ENCODE data around the gene GNAI2.
A peak's percentile ranks its signal among the peaks of the same experiment; 100 is the strongest.
"Not testable (repeated sequence)": the region's sequence is repeated elsewhere in the genome, so short reads cannot be mapped to it uniquely, and the experiment has no call there.

The GNAI2 gene

DNA sequence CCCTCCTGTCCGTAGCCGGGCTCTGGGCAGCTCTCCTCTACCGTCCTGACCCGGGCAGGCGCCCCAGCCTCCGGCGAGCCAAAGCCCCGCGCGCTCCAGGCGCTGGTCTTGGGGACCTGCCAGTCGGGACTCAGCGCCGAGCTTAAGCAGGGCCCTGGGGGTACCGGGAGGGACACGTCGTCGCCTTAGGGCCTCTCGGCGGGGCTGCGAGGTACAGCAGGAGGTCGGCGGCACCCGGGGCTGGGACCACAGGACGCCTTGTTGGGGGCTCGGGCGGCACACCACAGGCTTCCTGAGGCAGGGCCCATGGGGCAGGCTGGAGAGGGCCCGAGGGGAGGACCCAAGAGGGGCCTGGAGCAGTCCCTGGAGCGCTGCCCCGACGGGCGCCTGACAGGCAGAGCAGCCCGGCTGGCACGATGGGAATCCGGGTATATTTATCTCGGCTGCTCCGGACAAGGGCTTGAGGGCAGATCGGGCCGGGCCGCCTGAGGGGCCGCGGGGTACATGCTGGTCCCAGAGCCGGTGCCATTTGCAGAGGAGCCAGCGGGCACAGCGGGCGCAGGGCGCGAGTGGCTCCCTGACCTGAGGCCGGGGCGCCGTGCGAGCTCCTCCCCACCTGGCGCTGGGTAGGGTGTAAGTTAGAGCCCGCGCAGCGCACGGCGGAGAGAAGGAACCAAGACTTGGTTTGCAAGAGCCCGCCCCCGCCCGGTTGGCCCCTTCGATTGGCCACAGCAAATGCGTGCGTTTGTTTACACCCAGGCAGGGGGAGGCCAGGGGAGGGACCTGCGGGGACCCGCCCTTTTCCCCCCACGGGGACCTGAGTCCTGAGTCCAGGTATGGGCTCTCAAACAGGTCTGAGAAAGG is 30.4 kb upstream of the GNAI2 start:
- DNase-seq: no peak

DNA sequence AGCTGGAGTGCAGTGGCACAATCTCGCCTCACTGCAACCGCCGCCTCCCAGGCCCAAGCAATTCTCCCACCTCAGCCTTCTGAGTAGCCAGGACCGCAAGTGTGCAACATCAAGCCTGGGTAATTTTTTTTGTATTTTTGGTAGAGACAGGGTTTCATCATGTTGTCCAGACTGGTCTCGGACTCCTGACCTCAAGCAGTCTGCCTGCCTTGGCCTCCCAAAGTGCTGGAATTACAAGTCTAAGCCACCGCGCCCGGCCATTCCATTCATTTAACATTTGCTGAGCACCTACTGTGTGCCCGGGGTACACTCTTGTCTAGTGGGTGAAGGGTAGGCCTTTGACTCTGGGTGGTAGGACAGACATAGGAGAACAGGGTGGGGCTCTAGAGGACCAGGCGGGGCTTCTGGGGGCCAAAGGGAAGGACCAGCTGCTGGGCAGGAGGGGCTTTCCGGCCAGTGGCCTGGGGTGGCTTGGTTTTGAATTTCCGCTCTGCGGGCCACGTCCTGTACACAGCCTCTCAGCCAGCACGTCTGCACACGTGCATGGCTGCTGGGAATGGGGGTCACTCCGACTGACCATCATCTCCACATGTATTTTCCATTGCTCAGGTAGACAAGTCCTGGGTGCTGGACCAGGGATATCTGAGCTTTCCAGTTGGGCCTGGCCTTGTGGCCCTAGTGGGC is 28.5 kb upstream of the GNAI2 start:
- DNase-seq: no peak

DNA sequence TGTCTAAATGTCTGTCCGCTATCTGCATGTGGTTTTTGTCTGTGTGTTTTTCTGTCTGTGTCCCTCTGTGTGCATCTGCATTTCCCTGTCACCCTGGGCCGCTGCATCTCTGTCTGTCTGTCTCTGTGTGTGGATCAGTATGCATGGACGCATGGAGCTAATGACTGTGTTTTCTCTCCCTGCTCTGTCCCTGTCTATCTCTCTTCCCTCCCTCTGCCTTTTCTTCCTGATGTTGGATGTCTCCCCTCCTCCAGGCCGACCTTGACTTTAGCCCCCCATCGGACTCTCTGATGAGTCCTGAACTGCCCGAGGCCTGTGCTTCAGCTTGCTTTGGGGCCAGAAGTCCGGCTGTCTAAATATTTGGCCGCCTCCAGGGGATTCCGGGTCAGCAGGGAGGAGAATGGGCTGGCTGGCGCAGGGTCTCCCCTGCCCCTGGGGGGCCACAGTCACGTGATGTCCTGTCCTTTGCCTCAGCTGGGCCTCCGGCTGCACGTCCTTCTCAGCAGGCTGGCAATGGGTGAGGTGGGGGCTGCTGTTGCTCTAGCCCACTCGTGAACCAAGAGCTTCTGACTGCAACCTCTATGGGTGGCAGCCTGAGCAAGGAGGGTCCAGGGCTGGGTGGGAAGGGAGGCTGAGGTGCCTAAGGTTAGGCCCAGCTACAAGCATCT is 27.2 kb upstream of the GNAI2 start:
- DNase-seq: no peak

DNA sequence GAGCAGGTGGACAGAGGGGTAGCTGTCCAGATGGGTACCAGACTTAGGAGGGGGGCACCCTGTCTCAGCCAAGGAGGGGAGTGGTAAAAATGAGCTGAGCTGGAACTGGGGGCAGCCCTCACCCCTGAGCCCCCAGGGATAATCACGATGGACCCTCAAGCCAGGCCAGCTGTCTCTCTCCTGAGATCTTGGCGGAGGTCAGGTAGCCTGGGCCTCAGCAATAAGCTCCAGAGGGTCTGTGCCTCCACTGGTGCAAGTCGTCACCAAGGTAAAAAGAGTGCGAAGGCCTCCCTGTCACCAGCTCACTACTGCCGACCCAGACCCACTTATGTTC is 25.9 kb upstream of the GNAI2 start:
- no peak for DNase-seq

DNA sequence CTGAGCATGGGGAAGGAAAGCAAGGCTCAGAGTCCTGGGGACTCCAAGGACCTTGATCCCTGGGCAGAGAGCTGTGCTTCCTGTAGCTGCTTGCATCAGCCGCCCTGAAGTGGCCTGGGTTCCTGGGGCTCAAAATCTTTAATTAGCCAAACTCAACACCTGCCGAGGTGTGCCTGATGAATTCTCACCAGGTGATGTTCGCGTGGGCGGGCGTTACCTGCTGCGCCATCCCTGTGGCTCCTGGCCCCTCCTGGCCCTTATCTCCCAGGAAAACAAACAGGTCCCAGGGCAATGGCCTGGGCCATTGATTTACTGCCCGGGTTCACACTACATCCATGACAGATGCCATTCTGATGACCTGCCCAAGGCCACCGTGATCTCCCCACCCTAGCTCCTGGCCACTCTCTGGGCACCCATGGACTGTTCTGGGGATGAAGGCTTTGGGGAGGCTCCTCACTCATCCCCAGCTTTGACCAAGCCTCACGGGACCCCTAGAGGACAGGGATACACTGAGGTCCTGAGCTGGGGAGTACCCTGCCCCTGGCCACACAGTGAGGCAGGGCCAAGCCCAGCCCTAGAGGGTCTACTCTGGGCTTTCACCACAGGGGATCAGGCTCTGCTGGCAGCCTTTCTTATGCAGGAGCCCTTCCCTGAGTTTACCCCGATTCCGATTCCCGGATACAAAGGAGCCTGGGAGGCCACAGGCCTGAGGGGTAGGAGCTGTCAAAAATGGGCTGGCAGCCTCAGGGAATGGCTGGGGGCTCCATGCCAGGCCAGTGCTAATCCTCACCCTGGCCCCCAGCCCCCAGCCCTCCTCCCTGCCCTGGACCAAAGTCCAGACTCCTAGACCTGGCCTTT is 25.3 kb upstream of the GNAI2 start:
- no peak for DNase-seq

DNA sequence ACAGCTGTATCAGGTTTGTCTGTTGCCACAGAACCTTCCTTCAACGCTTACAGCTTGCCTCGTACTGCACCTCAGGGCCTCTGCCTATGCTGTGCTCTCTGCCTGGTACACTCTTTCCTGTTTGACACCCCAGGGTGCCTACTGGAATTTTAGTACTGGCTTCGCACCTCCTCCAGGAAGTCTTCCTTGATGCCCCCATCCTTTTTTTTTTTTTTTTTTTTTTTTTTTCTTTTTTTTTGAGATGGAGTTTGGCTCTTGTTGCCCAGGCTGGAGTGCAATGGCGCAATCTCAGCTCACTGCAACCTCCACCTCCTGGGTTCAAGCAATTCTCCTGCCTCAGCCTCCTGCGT is 24.7 kb upstream of the GNAI2 start:
- not testable (repeated sequence) for DNase-seq

DNA sequence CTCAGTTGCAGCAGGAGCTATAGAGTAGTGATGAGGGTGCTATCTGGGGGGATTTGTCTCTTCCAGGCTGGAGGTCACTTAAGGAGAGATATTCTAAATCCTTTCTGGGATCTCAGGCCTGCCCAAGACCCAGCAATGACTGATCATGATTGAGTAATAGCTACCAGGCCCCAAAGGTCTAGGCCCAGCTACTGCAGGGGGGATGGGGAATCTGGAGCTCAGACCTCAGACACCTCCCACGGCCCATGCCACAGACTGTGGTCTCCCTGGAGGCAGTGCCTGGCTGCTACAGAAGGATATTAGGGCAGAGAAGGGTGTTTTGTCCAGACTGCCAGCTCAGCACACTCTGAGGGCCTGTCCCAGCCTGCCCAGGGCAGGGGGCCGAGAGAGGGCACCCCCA is 24.1 kb upstream of the GNAI2 start:
- DNase-seq: no peak

DNA sequence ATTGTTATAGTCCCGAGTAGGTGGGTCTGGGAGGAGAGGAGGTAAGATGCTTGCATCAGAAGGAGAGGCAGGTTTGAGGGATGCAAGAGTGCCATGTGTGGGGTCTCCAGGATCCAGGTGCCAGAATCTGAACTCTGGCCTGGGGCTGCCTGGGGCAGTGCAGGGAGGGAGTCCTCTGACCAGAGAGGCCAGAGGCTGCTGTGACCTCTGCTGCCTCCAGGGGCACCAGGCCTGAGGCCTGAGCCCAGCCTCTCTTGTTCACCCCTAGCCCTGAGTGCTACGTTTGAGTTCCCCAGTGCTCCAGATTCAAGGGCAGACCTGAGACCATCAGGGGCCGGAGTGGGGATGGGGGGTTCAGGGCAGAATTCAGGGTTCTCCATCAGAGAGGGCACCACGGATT is 23.5 kb upstream of the GNAI2 start:
- no peak for DNase-seq

DNA sequence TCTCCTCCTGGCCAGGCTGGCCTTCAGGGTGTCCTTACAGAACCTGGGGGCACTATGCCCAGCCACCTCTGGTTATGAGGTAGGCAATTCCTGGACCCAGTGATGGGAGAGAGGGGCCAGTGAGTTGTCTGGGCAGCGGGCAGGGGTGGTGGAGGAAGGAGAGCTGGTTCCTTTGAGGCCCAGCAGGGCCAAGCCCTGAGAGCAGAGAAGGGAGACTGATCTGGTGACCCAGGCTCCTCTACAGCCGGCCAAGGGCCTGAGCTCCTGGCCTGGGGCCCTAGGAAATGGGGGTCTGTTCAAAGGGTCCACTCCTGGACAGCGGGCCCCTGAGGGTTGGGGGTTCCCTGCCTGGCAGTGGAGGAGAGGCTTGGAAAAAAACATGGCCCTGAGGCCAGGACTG is 23.0 kb upstream of the GNAI2 start:
- no peak for DNase-seq

DNA sequence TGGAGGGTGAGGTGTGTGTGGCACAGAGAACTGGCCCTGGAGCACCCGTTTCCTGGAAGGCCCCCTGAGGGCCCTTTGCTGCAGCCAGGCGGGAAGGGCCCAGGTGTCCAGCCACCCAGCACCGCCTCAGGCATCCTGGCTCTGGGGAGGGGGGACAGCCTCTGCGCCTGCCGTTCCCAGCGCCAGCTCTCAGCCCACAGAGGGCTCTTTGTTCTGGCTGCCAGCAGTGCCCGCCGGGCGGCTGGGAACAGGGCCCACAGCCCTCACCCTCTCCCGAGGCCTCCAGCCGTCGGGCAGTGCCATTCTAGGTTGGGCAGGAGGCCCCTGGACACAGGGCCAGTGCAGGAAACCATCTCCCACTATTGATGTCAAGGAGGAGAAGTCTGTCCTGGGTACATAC is 22.6 kb upstream of the GNAI2 start:
- DNase-seq: no peak

DNA sequence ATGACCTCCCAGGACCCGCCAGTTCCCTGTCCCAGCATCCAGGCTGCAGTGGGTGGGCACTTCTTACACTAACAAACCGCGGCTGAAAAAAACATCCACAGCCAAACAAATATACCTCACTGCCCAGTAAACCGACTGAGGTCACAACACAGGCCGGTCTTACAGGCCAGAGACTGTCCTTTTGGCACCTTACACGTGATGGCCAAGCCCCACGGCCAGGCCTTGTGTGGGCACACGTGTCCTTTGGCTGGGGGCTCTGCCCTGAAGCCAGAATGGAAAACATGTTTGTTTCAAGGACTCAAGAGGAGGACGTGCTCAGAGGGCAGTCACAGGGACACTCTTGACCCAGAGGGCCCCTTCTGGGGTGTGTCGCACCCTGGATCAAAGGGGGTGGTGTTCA is 21.2 kb upstream of the GNAI2 start:
- no peak for DNase-seq

DNA sequence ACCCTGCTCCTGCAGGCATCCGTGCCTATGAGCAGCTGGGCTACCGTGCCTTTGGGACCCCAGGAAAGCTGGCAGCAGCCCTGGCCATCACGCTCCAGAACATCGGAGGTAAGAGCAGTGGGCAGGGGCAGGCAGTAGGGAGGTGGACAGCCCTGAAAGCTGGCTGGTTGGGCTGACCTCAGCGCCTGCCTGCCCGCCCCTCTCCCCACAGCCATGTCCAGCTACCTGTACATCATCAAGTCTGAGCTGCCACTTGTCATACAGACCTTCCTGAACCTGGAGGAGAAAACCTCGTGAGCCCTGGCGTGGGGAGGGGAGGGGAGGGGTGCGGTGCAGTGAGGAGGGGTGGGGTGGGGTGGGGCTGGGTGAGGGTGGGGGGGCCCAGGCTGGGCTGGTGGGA is 20.5 kb upstream of the GNAI2 start:
- no peak for DNase-seq

DNA sequence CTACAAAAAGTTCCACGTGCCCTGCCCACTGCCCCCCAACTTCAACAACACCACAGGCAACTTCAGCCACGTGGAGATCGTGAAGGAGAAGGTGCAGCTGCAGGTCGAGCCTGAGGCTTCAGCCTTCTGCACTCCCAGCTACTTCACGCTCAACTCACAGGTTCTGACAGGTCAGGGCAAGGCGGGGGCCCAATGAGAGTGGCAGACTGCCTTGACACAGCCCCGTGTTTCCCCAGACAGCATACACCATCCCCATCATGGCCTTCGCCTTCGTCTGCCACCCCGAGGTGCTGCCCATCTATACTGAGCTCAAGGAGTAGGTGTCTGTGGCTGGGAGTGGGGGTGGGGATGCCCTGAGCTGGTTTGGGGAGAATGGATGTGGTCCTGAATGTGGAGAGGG is 18.3 kb upstream of the GNAI2 start:
- DNase-seq: no peak

DNA sequence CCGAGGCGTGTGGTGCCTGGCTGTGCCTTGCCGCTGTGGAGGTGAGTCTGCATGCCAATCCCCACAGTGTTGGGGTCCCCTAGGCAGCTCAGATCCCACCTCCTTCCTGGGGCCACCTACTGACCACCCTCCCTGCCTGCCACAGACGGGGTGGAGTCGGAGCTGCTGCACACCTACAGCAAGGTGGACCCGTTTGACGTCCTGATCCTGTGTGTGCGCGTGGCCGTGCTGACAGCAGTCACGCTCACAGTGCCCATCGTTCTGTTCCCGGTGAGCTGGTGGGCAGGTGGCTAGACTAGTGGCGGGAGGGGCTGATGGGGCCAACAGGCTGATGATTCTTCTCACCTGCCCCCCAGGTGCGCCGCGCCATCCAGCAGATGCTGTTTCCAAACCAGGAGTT is 17.6 kb upstream of the GNAI2 start:
- DNase-seq: no peak

DNA sequence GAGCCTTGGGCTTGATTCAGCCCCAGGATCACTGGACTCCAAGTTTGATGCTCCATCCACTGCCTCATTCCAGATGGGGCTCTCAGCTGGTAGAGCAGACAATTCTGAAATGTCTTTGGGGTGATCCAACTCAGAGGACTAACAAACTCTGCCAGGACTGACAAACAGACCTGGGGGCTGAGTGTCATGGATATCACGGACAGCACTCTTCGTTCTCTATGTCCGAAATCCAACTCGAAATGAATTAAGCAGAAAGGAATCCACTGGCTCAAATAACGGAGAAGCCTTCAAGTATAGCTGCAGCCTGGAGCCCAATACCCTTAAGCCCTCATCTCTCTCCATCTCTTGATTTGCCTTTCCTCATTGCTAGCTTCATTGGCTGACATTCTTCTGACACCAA is 16.7 kb upstream of the GNAI2 start:
- no peak for DNase-seq

DNA sequence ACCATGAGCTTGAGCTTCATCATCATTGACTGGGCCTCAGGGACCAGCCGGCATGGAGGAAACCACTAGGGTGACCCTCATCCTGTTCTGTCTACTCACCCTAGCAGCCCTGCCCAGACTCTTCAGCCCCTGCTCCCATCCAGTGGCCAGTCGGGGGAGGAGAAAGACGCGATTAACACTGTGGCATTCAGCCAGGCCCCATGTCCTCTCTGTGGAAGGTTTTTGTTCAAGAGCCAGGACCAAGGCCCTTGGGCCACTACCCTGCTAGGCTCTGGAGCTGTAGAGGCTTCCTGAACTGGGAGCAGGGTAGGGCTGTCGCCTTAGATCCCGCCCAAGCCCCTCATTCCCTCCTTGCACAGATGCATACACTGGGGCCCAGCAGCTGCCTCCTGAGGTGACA is 15.9 kb upstream of the GNAI2 start:
- DNase-seq: no peak

DNA sequence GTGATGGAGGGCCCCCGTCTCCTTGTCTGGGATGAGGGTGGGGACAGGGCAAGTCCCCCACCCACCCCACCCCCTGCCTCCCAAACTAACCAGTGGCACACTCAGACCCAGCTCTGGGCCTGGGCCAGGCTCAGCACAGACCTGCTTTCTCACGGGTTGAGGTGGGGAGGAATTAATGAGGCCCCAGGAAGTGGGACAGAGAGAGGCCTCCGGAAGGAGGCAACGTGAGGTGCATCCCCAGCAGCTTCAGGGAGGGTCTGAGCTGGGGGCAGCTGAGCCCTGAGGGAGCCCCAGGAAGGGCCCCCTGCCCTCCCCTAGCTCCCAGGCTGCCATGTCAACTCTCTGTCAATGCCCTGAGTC is 15.0 kb upstream of the GNAI2 start:
- DNase-seq: no peak

DNA sequence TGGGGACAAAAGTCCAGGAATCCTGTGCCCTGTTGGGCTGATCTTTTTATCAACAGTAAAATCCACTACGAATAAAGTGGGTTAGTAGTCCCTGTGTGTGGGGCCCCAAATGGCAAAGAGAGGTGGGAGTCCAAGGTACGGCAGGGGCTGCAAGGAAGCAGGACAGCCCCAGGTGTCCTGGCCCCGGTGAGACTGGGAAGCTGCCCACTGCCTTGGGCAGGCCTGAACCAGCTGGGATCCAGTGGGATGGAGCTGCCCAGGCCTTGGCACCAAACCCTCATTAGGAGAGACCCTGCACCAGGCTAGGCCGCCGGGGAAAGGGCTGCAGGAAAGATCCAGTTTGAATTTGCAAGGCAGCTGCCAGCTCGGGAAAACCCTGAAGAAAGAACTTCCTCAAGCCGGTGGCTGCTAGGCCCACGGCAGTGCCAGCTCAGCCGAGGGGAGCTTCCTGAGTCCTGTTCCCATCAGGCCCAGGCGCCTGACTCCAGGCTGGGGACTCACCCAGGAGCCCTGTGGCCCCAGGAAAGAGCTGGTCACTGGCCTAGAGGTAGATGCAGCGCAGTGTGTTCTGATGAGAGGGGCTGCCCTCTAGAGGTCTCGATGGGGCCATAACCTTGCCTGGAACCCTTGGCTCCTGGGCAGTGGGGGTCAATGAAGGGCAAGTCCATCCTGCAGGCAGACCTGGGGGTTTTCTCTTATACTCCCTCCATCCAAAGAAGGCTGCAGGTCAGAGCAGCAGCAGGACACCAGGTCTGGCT is 14.4 kb upstream of the GNAI2 start:
- no peak for DNase-seq

DNA sequence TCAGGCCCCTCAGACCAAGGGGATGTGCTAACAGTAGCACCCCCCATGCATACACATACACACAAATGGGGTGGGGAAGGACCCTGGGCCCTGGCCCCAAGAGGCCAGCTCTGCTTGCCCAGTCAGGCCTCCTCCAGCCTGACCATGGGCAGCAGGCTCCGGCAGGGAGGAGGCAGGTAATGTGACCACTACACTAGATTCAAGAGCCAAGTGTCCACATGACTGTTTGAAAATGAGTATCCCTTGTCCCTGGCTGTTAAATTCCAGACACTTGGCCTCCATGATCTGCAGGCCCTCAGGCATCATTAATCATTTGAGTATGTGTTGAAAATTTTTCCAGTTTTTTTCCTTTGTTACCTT is 13.9 kb upstream of the GNAI2 start:
- DNase-seq: no peak

DNA sequence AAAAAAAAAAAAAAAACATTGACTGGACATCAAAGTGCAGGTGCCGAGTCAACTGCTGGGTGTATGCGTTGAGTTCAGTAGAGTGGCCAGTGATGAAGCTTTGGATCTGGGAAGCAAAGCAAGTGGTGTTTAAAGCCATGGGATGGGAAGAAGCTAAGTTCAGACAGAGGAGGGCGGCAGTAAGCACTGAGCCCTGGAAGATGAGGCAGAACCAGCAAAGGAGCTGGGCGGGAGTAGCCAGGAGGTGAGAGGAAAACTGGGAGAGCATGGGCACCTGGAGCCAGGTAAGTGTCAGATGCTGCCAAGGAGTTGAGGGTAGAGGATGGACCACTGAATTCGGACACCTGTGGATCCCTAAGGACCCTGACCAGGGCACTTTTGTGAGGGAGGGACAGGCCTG is 11.4 kb upstream of the GNAI2 start:
- no peak for DNase-seq

DNA sequence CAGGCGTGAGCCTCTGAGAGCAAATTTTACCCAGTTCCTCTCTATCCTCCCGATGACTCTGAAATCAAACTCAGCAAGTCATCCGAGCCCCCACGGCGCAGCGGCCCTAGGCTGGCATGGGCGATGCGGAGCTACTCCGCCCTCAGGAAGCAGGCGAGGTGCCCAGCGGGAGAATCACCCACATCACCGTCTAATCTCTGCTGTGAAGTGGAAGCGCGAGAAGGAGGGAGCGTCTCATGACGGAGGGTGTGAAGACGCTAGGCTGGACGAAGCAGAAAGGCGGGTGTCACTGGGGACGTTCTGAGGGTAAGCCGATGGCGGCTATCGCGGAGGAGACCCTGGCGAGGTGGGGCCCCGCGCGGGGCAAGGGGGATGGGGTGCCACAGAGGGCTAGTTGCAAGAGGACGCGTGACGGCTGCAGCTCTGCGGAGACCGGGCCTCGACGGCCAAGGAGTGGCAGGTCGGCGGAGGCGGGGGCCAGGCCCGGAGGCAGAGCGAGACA is 9.1 kb upstream of the GNAI2 start:
- DNase-seq: peak in 1 of 2 experiments; percentile 32

DNA sequence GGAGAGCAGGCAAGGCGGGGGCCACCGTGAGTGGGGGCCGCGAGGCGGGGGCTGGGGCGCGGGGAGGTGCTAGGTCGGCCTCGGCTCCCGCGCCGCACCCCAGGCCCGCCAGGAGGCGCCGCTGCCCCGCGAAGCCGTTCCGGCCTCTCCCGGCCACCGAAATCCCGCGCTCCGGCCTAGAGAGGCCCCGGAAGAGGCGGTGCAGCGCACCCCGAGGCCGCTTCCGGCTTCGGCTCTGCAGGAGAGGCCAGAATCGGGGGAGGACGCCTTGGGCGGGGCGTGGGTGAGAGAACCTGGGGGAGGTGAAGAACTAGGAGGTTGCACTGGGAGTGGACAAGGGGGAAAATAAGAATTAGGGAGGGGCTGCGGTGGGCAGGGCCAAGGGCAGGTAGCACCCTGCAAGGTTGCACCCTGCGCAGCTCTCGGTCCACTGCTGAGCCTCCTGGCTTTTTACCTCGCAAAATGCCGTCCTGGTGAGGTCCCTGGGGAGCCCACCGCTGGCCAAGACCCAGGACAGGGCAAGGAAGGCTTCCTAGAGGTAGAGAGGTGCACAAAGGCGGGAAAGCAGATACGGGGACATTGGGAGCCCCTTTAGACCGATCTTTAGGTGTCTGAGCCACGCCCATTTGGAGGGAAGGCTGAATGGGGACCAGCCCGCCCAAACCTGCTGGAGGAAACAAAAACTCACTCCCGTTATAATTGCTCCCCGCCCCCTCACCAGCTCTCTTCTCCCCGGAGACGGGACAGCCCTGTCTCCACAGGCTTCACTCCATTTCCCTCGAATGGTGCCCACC is 8.4 kb upstream of the GNAI2 start:
- peak; percentile 50 to 88 for DNase-seq

Data from NCI-H187 (cell line).